ENCODE measurements around the gene SOHLH1. TPM values are rescaled to one million over a fixed set of nuclear protein-coding genes. Genes with fewer than 3 reads are reported as not detected.

SOHLH1 gene
- total RNA-seq, 1 experiment from 2014 or later: not detected

DNA sequence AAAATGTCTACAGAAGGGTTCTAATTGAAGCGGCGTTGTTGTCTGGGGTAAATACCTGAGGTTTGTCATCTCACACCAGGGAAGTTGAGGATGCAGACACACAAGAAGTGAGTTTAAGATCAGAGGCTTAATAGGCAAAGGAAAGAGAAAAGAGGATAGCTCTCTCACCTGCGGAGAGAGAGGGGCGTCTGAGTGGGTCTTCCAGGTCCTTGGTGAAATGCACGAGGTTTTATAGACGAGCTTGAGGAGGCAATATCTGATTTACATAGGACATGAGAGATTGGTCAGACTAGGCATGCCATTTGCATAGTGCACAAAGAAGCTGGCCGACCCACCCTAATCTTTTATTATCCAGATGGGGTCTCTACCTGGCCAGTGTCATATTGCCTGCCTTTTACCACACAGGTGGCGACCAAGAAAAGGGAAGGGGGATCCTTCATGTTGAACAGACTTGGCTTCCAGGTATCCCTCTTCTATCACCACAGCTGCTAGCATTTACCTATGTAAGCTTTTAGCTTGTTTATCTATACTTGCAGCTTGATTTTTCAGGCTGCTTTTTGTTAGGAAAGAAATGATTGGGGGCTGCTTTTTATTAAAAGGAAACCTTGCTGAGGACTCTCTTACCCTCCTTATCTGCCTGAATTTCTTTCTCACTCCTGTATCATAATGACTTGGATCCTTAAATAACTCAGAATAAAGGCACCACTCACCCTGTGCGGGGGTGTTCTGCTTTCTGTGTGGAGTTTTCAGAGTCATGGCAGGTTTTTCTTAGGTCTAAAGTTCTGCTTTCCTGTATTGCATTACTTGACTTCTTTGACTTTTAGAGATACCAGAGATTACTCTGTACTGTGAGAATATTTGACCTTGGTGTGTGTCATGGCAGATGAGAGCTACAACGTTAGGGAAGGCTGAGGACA lies 50.5 kb downstream of the SOHLH1 start:
- no peak for TF ChIP-seq CTCF (IDR thresholded peaks at IDR 0.05; ENCODE audit: unreplicated experiment)
- peaks cover 41% of the 10 kb centered on the region for H3K9me3 Mint-ChIP-seq (ENCODE audit: unreplicated experiment)
- intact Hi-C loops (cut with micrococcal nuclease): no loop called here
- ChIA-PET CTCF (interaction anchor here (0.6 to 0.7 kb wide), 2 partner anchors 63 to 960 kb away, joined by 3 read pairs; no protein-coding TSS in a partner anchor), POLR2A (no interaction called here)
- H3K27ac Mint-ChIP-seq (ENCODE audit: low read depth, unreplicated experiment): no peak overlapping the region
- H3K27me3 Mint-ChIP-seq (ENCODE audit: insufficient read depth, unreplicated experiment): peaks cover 8% of the 10 kb centered on the region
- peaks cover 7% of the 10 kb centered on the region for H3K36me3 Mint-ChIP-seq (ENCODE audit: insufficient read depth, unreplicated experiment)
- no TSS peak for BruUV-seq (replicated peaks)
- no peaks in the 10 kb centered on the region for H3K4me1 Mint-ChIP-seq (ENCODE audit: insufficient read depth, unreplicated experiment)
- no peak for DNase-seq (ENCODE audit: unreplicated experiment)
- H3K4me3 Mint-ChIP-seq (ENCODE audit: unreplicated experiment): no peak overlapping the region

DNA sequence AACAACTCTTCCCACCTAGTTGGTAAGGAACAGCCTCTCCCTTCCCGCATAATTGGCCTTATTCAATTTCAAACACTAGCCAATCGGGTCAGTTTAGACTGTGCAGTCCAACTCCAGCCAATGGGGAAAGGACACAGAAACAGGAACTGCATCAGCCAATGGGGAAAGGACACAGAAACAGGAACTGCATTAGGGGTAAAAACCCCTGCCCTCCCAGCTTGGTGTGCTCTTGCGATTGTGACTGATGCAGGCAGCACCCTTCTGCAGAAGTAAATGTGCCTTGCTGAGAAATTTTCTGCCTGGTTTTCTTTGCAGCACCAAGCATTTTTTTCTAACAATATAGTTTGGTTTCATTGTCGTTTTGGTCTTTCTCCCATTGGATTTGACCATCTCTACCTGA lies 51.4 kb downstream of the SOHLH1 start:
- no TSS peak for BruUV-seq (replicated peaks)
- Mint-ChIP-seq H3K36me3 (ENCODE audit: insufficient read depth, unreplicated experiment) (peaks cover 7% of the 10 kb centered on the region), H3K4me3 (ENCODE audit: unreplicated experiment) (no peak overlapping the region), H3K4me1 (ENCODE audit: insufficient read depth, unreplicated experiment) (no peaks in the 10 kb centered on the region), H3K9me3 (ENCODE audit: unreplicated experiment) (peaks cover 45% of the 10 kb centered on the region), H3K27ac (ENCODE audit: low read depth, unreplicated experiment) (no peak overlapping the region), H3K27me3 (ENCODE audit: insufficient read depth, unreplicated experiment) (no peaks in the 10 kb centered on the region)
- DNase-seq (ENCODE audit: unreplicated experiment): no peak
- CTCF ChIA-PET: interaction anchor here (1.5 kb wide), 1 partner anchor 45 kb away, joined by 3 read pairs; no protein-coding TSS in a partner anchor
- POLR2A ChIA-PET: no interaction called here
- intact Hi-C loops (cut with micrococcal nuclease): no loop called here
- TF ChIP-seq CTCF (IDR thresholded peaks at IDR 0.05; ENCODE audit: unreplicated experiment): no peak

DNA sequence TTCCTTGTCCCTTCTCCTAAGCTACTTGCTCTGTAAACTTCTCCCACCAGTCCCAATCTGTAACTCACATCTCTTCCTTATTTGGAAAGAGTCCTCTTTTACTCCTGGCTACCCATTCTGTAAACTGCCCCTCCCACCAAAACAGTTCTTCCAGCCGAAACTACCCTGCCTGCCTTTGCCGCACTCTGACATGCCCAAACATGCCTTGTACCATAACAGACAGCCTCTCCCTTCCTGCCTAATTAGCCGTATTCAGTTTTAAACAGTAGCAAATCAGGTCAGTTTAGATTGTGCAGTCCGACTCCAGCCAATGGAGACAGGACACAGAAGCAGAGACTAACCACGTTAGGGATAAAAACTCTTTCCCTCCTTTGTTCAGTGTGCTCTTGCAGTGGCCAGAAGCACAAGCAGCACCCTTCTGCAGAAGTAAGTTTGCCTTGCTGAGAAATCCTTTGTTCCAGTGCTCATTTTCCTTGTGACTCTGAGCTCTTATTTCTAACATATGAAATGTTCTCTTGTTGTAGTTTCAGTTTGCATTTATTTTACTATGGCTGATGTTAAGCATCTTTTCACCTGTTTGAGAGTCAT lies 54.6 kb downstream of the SOHLH1 start:
- no peak overlapping the region for H3K27ac Mint-ChIP-seq (ENCODE audit: low read depth, unreplicated experiment)
- peaks cover 3% of the 10 kb centered on the region for H3K27me3 Mint-ChIP-seq (ENCODE audit: insufficient read depth, unreplicated experiment)
- POLR2A ChIA-PET: no interaction called here
- no peak for TF ChIP-seq CTCF (IDR thresholded peaks at IDR 0.05; ENCODE audit: unreplicated experiment)
- intact Hi-C loops (cut with micrococcal nuclease): no loop called here
- H3K9me3 Mint-ChIP-seq (ENCODE audit: unreplicated experiment): peaks cover 42% of the 10 kb centered on the region
- H3K4me3 Mint-ChIP-seq (ENCODE audit: unreplicated experiment): no peak overlapping the region
- peaks cover 7% of the 10 kb centered on the region for H3K36me3 Mint-ChIP-seq (ENCODE audit: insufficient read depth, unreplicated experiment)
- BruUV-seq (replicated peaks): no TSS peak
- DNase-seq (ENCODE audit: unreplicated experiment): no peak
- H3K4me1 Mint-ChIP-seq (ENCODE audit: insufficient read depth, unreplicated experiment): no peaks in the 10 kb centered on the region
- CTCF ChIA-PET: no interaction called here

Other genes with a start within 250 kb of the SOHLH1 start
- 19.1 and 21.7 TPM in 2 replicates for gene PPP1R26, start 219.7 kb downstream of the SOHLH1 start, total RNA-seq (2022)
- gene MRPS2, start 198.8 kb downstream of the SOHLH1 start, total RNA-seq (2022): 35.4 and 45.8 TPM in 2 replicates
- not detected in 2 replicates for gene LCN1, start 178.0 kb downstream of the SOHLH1 start, total RNA-seq (2022)
- not detected in 2 replicates for gene OBP2A, start 153.4 kb downstream of the SOHLH1 start, total RNA-seq (2022)
- not detected in 2 replicates for gene PAEP, start 137.7 kb downstream of the SOHLH1 start, total RNA-seq (2022)
- gene GLT6D1, start 59.9 kb downstream of the SOHLH1 start, total RNA-seq (2022): not detected in 2 replicates
- not detected in 2 replicates for gene LCN9, start 36.2 kb downstream of the SOHLH1 start, total RNA-seq (2022)
- gene KCNT1, start 2.7 kb upstream of the SOHLH1 start, total RNA-seq (2022): not detected in 2 replicates
- gene CAMSAP1, start 208.1 kb upstream of the SOHLH1 start, total RNA-seq (2022): 31.0 and 39.5 TPM in 2 replicates